Measurements from ENCODE around the gene ZNF169.

GRCh38 chr9:94256007-94256406, 3.1 kb upstream of the ZNF169 start:
- TF ChIP-seq POLR2A (IDR thresholded peaks at IDR 0.05): no peak
- TF ChIP-seq CTCF (IDR thresholded peaks at IDR 0.05): no peak
